Embryonic facial prominence (tissue), 1 donor: ENCODE results near the gene GPR84.
A peak's percentile ranks its signal among the peaks of the same experiment; 100 is the strongest.
"Not testable (repeated sequence)": the region's sequence is repeated elsewhere in the genome, so short reads cannot be mapped to it uniquely, and the experiment has no call there.

Experiments
- DNase-seq: peaks from one replicate; pipeline ENCODE4 v3.0.0-alpha.2; 2016; ENCODE audit errors: extremely low spot score

GPR84 gene

GRCh38 chr12:54356228-54356627 is 8.1 kb downstream of the GPR84 start:
- no peak for DNase-seq

- no peak for DNase-seq
Measured at GRCh38 chr12:54355104-54355815, 9.0 kb downstream of the GPR84 start.

GRCh38 chr12:54354271-54354670 is 10.0 kb downstream of the GPR84 start:
- DNase-seq: not testable (repeated sequence)

GRCh38 chr12:54352891-54353874 is 11.1 kb downstream of the GPR84 start:
- peak; percentile 75 for DNase-seq

GRCh38 chr12:54352022-54352531 is 12.2 kb downstream of the GPR84 start:
- peak; percentile 80 for DNase-seq

- no peak for DNase-seq
Measured at GRCh38 chr12:54351341-54351740, 12.9 kb downstream of the GPR84 start.

GRCh38 chr12:54350743-54351142 is 13.5 kb downstream of the GPR84 start:
- DNase-seq: no peak

GRCh38 chr12:54349679-54350078 is 14.6 kb downstream of the GPR84 start:
- DNase-seq: no peak

GRCh38 chr12:54349036-54349435 is 15.2 kb downstream of the GPR84 start:
- DNase-seq: no peak

GRCh38 chr12:54341378-54342300 is 22.6 kb downstream of the GPR84 start:
- DNase-seq: no peak

- no peak for DNase-seq
Measured at GRCh38 chr12:54340846-54341245, 23.4 kb downstream of the GPR84 start.

GRCh38 chr12:54338698-54339296 is 25.5 kb downstream of the GPR84 start:
- DNase-seq: no peak

GRCh38 chr12:54337854-54338650 is 26.2 kb downstream of the GPR84 start:
- DNase-seq: no peak

GRCh38 chr12:54337280-54337842 is 26.9 kb downstream of the GPR84 start:
- DNase-seq: no peak

- no peak for DNase-seq
Measured at GRCh38 chr12:54333420-54334034, 30.8 kb downstream of the GPR84 start.

GRCh38 chr12:54331461-54331860 is 32.8 kb downstream of the GPR84 start:
- no peak for DNase-seq

GRCh38 chr12:54330442-54330841 is 33.8 kb downstream of the GPR84 start:
- DNase-seq: no peak

- no peak for DNase-seq
Measured at GRCh38 chr12:54329759-54330158, 34.5 kb downstream of the GPR84 start.

GRCh38 chr12:54328595-54329337 is 35.5 kb downstream of the GPR84 start:
- DNase-seq: no peak
